SK-N-SH (cell line): ENCODE data around the gene RHCE.

Source experiments
- CTCF ChIP-seq: fragments of 200-600 bp; sonication (generic); IDR thresholded peaks from 2 replicates; pipeline ENCODE4 v1.6.1; 2017; ENCODE audit warnings: antibody characterized with exemption, mild to moderate bottlenecking, moderate library complexity
- JUND ChIP-seq: IDR thresholded peaks from 2 replicates; pipeline ENCODE4 v1.4.0; 2012

- TF ChIP-seq JUND (peak; percentile 56; the same call in 1 of the 2 replicates), CTCF (peak; percentile 42)
These were observed 21.6 kb upstream of the RHCE start for GRCh38 chr1:25442178-25442577.
